HCT116 (cell line): ENCODE results near the gene CACNA2D3. TPM values are rescaled to one million over a fixed set of nuclear protein-coding genes. Genes with fewer than 3 reads are reported as not detected.

Source experiments
- ATAC-seq: fragments of 200-7000 bp; cut with Tn5 transposase; 2 replicates; pipeline ENCODE4 v1.9.1; 2020; ENCODE audit warnings: mild to moderate bottlenecking, moderate library complexity
- BruUV-seq: library from RNA; stranded (reverse); fragments of 400-500 nt; replicated peaks from 2 replicates; lab custom pipeline; 2021; lab: Mats Ljungman, UMichigan
- CTCF ChIA-PET: fragments of 300-600 bp; sonication (Branson Sonifier 250); formaldehyde crosslinking; loops from one replicate; lab custom pipeline; 2021; ENCODE audit warnings: antibody characterized with exemption; lab: Charles Lee
- POLR2A ChIA-PET: fragments of 300-600, 350-600 bp; sonication (Branson Sonifier 250); formaldehyde crosslinking; loops from one replicate; lab custom pipeline; 2021; ENCODE audit warnings: antibody characterized with exemption; lab: Charles Lee
- RAD21 ChIA-PET, 2 experiments: fragments of 300-600 bp; sonication (Branson Sonifier 250); formaldehyde crosslinking; loops; one replicate each; lab custom pipeline; 2023; ENCODE audit warnings: low total read pairs in 2 of 2; ENCODE audit not compliant: uncharacterized antibody in 2 of 2, unreplicated experiment in 2 of 2, low non-redundant PET in 1 of 2; lab: Charles Lee
- DNase-seq: peaks from one replicate; pipeline ENCODE4 v3.0.0-alpha.2; 2010; ENCODE audit warnings: low read depth, low spot score
- H2AFZ ChIP-seq: fragments of 200-600 bp; shearing (Covaris generic), sonication (generic); 2 replicates; pipeline ENCODE4 v1.6.1; 2017; ENCODE audit warnings: low read depth, mixed run types, mixed read lengths, antibody characterized with exemption, low read length; ENCODE audit not compliant: poor library complexity, severe bottlenecking
- H3K27ac ChIP-seq: 2 replicates; pipeline ENCODE4 v1.5.1; 2012; ENCODE audit warnings: low read depth, low read length
- H3K27me3 ChIP-seq: fragments of 200-600 bp; sonication (generic); 2 replicates; pipeline ENCODE4 v1.6.1; 2016; ENCODE audit warnings: mixed run types, low read length, mixed read lengths; ENCODE audit not compliant: insufficient read depth
- H3K36me3 ChIP-seq, 2 experiments: fragments of 200-500 bp in 1 of 2; fragments of 200-600 bp in 1 of 2; sonication (Bioruptor generic) in 1 of 2; sonication (generic) in 1 of 2; 2 replicates each; pipeline versions ENCODE4 v1.5.1 to v1.6.1; 2014 to 2016; ENCODE audit warnings: low read length in 2 of 2, inconsistent platforms in 1 of 2, mixed read lengths in 1 of 2, mixed run types in 1 of 2; ENCODE audit not compliant: insufficient read depth in 2 of 2, control insufficient read depth in 1 of 2
- H3K4me1 ChIP-seq, 2 experiments: fragments of 200-600 bp in 1 of 2; sonication (generic) in 1 of 2; 2 replicates each; pipeline versions ENCODE4 v1.5.1 to v1.6.1; 2012 to 2017; ENCODE audit warnings: low read length in 2 of 2, inconsistent platforms in 1 of 2, mild to moderate bottlenecking in 1 of 2, mixed read lengths in 1 of 2, mixed run types in 1 of 2, moderate library complexity in 1 of 2; ENCODE audit not compliant: insufficient read depth in 2 of 2, control insufficient read depth in 1 of 2
- H3K4me2 ChIP-seq: fragments of 200-600 bp; sonication (generic); 2 replicates; pipeline ENCODE4 v1.6.1; 2017; ENCODE audit warnings: mixed run types, low read length, mixed read lengths
- H3K4me3 ChIP-seq, 2 experiments: fragments of 200-600 bp in 1 of 2; sonication (generic) in 1 of 2; replicated peaks in 1 of 2; 2 replicates each; pipeline ENCODE4 v1.5.1; 2011 to 2016; ENCODE audit warnings: low read length in 2 of 2, control low read depth in 1 of 2, low read depth in 1 of 2, mild to moderate bottlenecking in 1 of 2, mixed read lengths in 1 of 2, mixed run types in 1 of 2
- H3K79me2 ChIP-seq: fragments of 200-600 bp; sonication (generic); 2 replicates; pipeline ENCODE4 v1.6.1; 2017; ENCODE audit warnings: mild to moderate bottlenecking, mixed run types, low read length, moderate library complexity, mixed read lengths; ENCODE audit not compliant: insufficient read depth
- H3K9ac ChIP-seq: fragments of 200-600 bp; sonication (generic); 2 replicates; pipeline ENCODE4 v1.6.1; 2016; ENCODE audit warnings: low read length, mixed read lengths
- H3K9me2 ChIP-seq: fragments of 200-600 bp; sonication (generic), shearing (Covaris generic); 2 replicates; pipeline ENCODE4 v1.6.1; 2017; ENCODE audit warnings: mixed run types, mild to moderate bottlenecking, moderate library complexity; ENCODE audit not compliant: insufficient read depth
- H3K9me3 ChIP-seq, 2 experiments: fragments of 200-500 bp in 1 of 2; fragments of 200-600 bp in 1 of 2; sonication (Bioruptor generic) in 1 of 2; sonication (generic) in 1 of 2; 2 replicates each; pipeline ENCODE4 v1.6.1; 2014 to 2017; ENCODE audit warnings: low read length in 2 of 2, mixed read lengths in 2 of 2, inconsistent platforms in 1 of 2, low read depth in 1 of 2, mild to moderate bottlenecking in 1 of 2, mixed run types in 1 of 2, moderate library complexity in 1 of 2; ENCODE audit not compliant: control insufficient read depth in 1 of 2, insufficient read depth in 1 of 2
- H4K20me1 ChIP-seq: fragments of 200-600 bp; sonication (generic), shearing (Covaris generic); 2 replicates; pipeline ENCODE4 v1.6.1; 2017; ENCODE audit warnings: mixed run types, mild to moderate bottlenecking, moderate library complexity; ENCODE audit not compliant: insufficient read depth
- CBX3 ChIP-seq: IDR thresholded peaks from 2 replicates; pipeline ENCODE4 v1.6.1; 2012; ENCODE audit warnings: low read depth
- CEBPB ChIP-seq: IDR thresholded peaks from 2 replicates; pipeline ENCODE4 v1.6.1; 2012; ENCODE audit warnings: low read depth
- EZH2phosphoT487 ChIP-seq: fragments of 200-600 bp; IDR thresholded peaks from 2 replicates; pipeline ENCODE4 v1.6.1; 2018; ENCODE audit warnings: antibody characterized with exemption, borderline replicate concordance
- FOSL1 ChIP-seq: IDR thresholded peaks from 2 replicates; pipeline ENCODE4 v1.6.1; 2012; ENCODE audit warnings: low read depth
- JUND ChIP-seq: IDR thresholded peaks from 2 replicates; pipeline ENCODE4 v1.6.1; 2012
- POLR2AphosphoS5 ChIP-seq: IDR thresholded peaks from 2 replicates; pipeline ENCODE4 v1.6.1; 2011; ENCODE audit warnings: mild to moderate bottlenecking, low read depth, low read length, moderate library complexity
- SIN3A ChIP-seq: IDR thresholded peaks from 2 replicates; pipeline ENCODE4 v1.6.1; 2012; ENCODE audit warnings: low read depth
- YY1 ChIP-seq: IDR thresholded peaks from 2 replicates; pipeline ENCODE4 v1.6.1; 2011; ENCODE audit warnings: low read length, low read depth, moderate library complexity, mild to moderate bottlenecking; ENCODE audit not compliant: insufficient replicate concordance; ENCODE audit errors: extremely low read depth
- ZNF274 ChIP-seq: fragments of 200-500 bp; sonication (Bioruptor generic); IDR thresholded peaks from 2 replicates; pipeline ENCODE4 v1.6.1; 2014; ENCODE audit warnings: mild to moderate bottlenecking, low read depth, low read length, inconsistent platforms
- intact Hi-C: fragments of 100-400 bp; cut with micrococcal nuclease; formaldehyde crosslinking; loops from 2 replicates; pipeline ENCODE4 v1.10.0; 2022
- total RNA-seq: library from RNA; stranded (reverse); gene quantifications from one replicate; pipeline ENCODE4 v1.2.1, GENCODE V29; 2021; ENCODE audit not compliant: unreplicated experiment
- TF ChIP-seq, protein P1 (sequence below): IDR thresholded peaks from 2 replicates; pipeline ENCODE4 v1.6.1; 2012
- TF ChIP-seq, protein P2 (sequence below): IDR thresholded peaks from 2 replicates; pipeline ENCODE4 v1.6.1; 2011; ENCODE audit warnings: mild to moderate bottlenecking, low read length, moderate library complexity; ENCODE audit not compliant: insufficient replicate concordance; ENCODE audit errors: extremely low read depth
- TF ChIP-seq, protein P3 (sequence below): IDR thresholded peaks from 2 replicates; pipeline ENCODE4 v1.6.1; 2012
- TF ChIP-seq, protein P4 (sequence below): IDR thresholded peaks from 2 replicates; pipeline ENCODE4 v1.6.1; 2012; ENCODE audit warnings: low read depth

Gene CACNA2D3
- total RNA-seq, 1 experiment from 2014 or later, result 0.20 TPM

DNA sequence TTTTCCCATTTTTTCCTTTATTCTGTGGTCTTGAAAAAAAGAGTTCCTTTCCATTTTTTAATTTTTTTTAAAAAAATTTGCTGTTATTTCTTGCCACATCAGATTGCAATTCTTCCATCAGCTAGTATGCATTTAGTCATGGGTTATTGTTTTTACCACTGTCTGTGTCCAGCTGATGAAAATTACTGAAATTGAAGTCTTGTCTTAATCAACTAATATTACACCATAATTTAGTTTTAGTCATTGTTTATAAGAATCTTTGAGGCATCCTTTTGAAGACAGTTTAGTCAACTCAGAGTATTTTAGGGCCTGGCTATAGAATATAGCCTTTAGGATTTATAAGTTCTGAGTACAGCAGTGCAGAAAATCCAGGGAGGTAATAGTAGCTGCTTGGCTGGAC lies 633.4 kb downstream of the CACNA2D3 start (continued):
- TF ChIP-seq YY1 (no peak), CBX3 (no peak)

DNA sequence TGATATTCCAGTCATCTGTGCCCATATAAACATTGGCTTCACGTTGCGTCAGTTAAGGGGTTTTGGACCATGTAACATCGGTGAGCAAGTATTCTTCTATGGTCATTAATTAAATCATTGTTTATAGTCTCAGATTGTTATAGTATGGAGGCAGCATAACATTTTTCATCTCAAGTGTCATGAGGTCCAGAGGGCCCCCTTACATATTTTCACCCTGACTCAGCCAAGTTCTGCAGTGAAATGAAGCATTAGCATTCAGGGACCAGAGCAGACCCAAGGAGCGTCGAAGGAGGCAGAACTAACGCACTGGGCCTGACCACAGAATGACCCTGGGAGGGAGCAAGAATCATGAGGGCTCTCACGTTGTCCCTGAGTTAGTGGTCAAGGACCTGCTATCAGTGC lies 634.0 kb downstream of the CACNA2D3 start:
- intact Hi-C loops, result no loop called here
- ChIA-PET CTCF (no interaction called here), RAD21 (no interaction called here), POLR2A (no interaction called here)
- no peaks in the 10 kb centered on the region for H3K9me2 ChIP-seq
- no peak for ATAC-seq
- no peaks in the 10 kb centered on the region for H3K79me2 ChIP-seq
- H3K9me3 ChIP-seq, result peaks cover 0 to 21% of the 10 kb centered on the region in 2 experiments; a peak in 2 of 4 replicates
- DNase-seq, result no peak
- no peak overlapping the region for H2AFZ ChIP-seq
- no peaks in the 10 kb centered on the region for H3K4me1 ChIP-seq
- no peak overlapping the region for H3K9ac ChIP-seq
- no peaks in the 10 kb centered on the region for H3K36me3 ChIP-seq
- H3K4me3 ChIP-seq, result no peak overlapping the region
- H4K20me1 ChIP-seq, result no peaks in the 10 kb centered on the region
- no TSS peak for BruUV-seq
- H3K27me3 ChIP-seq, result no peaks in the 10 kb centered on the region
- TF ChIP-seq ZNF274, result no peak
- H3K27ac ChIP-seq, result no peak overlapping the region
- H3K4me2 ChIP-seq, result no peak overlapping the region

DNA sequence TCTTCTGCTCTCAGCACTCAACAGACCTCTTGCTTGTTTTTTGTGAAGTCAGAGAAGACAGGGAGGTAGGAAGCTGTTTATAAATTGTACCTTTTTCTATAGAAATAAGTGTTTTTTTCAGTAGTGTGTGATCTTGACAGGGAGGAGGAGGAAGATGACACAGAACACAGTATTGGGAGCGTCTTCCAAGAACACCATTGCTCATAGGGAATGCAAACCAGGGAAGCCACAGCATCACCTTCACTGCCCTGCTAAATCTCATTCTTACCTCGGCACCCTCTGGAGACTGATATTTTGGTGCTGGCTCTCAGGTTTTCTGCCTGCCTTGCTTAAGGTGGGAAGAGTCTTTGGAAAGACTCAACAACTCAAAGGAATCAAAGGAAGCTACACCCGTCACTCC lies 636.1 kb downstream of the CACNA2D3 start:
- H3K4me2 ChIP-seq, result no peak overlapping the region
- peaks cover 0 to 14% of the 10 kb centered on the region in 2 experiments; a peak in 2 of 4 replicates for H3K9me3 ChIP-seq
- no peak overlapping the region for H3K4me3 ChIP-seq
- H3K9ac ChIP-seq, result no peak overlapping the region
- DNase-seq (no peak), ATAC-seq (no peak)
- no peaks in the 10 kb centered on the region for H3K27me3 ChIP-seq
- H3K79me2 ChIP-seq, result no peaks in the 10 kb centered on the region
- H3K36me3 ChIP-seq, result no peaks in the 10 kb centered on the region
- no peak overlapping the region for H2AFZ ChIP-seq
- H3K9me2 ChIP-seq, result no peaks in the 10 kb centered on the region
- ChIA-PET RAD21 (no interaction called here), CTCF (no interaction called here), POLR2A (no interaction called here)
- BruUV-seq, result no TSS peak
- intact Hi-C loops, result no loop called here
- no peaks in the 10 kb centered on the region for H4K20me1 ChIP-seq
- no peak overlapping the region for H3K27ac ChIP-seq
- H3K4me1 ChIP-seq, result no peaks in the 10 kb centered on the region
- TF ChIP-seq, protein P1, sequence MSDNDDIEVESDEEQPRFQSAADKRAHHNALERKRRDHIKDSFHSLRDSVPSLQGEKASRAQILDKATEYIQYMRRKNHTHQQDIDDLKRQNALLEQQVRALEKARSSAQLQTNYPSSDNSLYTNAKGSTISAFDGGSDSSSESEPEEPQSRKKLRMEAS, result no peak
- TF ChIP-seq EZH2phosphoT487 (no peak), YY1 (no peak), POLR2AphosphoS5 (no peak), JUND (no peak), CBX3 (no peak), FOSL1 (no peak), ZNF274 (no peak), CEBPB (no peak), SIN3A (no peak)
- TF ChIP-seq, protein P2, sequence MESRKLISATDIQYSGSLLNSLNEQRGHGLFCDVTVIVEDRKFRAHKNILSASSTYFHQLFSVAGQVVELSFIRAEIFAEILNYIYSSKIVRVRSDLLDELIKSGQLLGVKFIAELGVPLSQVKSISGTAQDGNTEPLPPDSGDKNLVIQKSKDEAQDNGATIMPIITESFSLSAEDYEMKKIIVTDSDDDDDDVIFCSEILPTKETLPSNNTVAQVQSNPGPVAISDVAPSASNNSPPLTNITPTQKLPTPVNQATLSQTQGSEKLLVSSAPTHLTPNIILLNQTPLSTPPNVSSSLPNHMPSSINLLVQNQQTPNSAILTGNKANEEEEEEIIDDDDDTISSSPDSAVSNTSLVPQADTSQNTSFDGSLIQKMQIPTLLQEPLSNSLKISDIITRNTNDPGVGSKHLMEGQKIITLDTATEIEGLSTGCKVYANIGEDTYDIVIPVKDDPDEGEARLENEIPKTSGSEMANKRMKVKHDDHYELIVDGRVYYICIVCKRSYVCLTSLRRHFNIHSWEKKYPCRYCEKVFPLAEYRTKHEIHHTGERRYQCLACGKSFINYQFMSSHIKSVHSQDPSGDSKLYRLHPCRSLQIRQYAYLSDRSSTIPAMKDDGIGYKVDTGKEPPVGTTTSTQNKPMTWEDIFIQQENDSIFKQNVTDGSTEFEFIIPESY, result no peak
- TF ChIP-seq, protein P3, sequence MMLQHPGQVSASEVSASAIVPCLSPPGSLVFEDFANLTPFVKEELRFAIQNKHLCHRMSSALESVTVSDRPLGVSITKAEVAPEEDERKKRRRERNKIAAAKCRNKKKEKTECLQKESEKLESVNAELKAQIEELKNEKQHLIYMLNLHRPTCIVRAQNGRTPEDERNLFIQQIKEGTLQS, result no peak
- TF ChIP-seq, protein P4, sequence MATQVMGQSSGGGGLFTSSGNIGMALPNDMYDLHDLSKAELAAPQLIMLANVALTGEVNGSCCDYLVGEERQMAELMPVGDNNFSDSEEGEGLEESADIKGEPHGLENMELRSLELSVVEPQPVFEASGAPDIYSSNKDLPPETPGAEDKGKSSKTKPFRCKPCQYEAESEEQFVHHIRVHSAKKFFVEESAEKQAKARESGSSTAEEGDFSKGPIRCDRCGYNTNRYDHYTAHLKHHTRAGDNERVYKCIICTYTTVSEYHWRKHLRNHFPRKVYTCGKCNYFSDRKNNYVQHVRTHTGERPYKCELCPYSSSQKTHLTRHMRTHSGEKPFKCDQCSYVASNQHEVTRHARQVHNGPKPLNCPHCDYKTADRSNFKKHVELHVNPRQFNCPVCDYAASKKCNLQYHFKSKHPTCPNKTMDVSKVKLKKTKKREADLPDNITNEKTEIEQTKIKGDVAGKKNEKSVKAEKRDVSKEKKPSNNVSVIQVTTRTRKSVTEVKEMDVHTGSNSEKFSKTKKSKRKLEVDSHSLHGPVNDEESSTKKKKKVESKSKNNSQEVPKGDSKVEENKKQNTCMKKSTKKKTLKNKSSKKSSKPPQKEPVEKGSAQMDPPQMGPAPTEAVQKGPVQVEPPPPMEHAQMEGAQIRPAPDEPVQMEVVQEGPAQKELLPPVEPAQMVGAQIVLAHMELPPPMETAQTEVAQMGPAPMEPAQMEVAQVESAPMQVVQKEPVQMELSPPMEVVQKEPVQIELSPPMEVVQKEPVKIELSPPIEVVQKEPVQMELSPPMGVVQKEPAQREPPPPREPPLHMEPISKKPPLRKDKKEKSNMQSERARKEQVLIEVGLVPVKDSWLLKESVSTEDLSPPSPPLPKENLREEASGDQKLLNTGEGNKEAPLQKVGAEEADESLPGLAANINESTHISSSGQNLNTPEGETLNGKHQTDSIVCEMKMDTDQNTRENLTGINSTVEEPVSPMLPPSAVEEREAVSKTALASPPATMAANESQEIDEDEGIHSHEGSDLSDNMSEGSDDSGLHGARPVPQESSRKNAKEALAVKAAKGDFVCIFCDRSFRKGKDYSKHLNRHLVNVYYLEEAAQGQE, result no peak
